Measurements from ENCODE around the gene STAC2. TPM values are rescaled to one million over a fixed set of nuclear protein-coding genes. Genes with fewer than 3 reads are reported as not detected.
A peak's percentile ranks its signal among the peaks of the same experiment; 100 is the strongest.
"Not testable (repeated sequence)": the region's sequence is repeated elsewhere in the genome, so short reads cannot be mapped to it uniquely, and the experiment has no call there.

STAC2 gene
- total RNA-seq, 1 donor from 2014 or later, result 7.9 TPM

GRCh38 chr17:39252788-39253460 lies 27.2 kb upstream of the STAC2 start:
- no peak for DNase-seq (ENCODE audit: low spot score in 2 of 2)
- intact Hi-C loops (cut with DNase I), result no loop called here
- no peaks in the 10 kb centered on the region for H3K27me3 ChIP-seq
- TF ChIP-seq, protein P1, sequence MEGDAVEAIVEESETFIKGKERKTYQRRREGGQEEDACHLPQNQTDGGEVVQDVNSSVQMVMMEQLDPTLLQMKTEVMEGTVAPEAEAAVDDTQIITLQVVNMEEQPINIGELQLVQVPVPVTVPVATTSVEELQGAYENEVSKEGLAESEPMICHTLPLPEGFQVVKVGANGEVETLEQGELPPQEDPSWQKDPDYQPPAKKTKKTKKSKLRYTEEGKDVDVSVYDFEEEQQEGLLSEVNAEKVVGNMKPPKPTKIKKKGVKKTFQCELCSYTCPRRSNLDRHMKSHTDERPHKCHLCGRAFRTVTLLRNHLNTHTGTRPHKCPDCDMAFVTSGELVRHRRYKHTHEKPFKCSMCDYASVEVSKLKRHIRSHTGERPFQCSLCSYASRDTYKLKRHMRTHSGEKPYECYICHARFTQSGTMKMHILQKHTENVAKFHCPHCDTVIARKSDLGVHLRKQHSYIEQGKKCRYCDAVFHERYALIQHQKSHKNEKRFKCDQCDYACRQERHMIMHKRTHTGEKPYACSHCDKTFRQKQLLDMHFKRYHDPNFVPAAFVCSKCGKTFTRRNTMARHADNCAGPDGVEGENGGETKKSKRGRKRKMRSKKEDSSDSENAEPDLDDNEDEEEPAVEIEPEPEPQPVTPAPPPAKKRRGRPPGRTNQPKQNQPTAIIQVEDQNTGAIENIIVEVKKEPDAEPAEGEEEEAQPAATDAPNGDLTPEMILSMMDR (IDR thresholded peaks at IDR 0.05), result no peak
- no peak overlapping the region for H3K4me3 ChIP-seq
- H3K36me3 ChIP-seq, result peaks cover 13 to 40% of the 10 kb centered on the region in 2 donors
- H3K9me3 ChIP-seq, result no peaks in the 10 kb centered on the region
- no peak overlapping the region for H3K27ac ChIP-seq
- H3K4me1 ChIP-seq, result no peaks in the 10 kb centered on the region

DNA sequence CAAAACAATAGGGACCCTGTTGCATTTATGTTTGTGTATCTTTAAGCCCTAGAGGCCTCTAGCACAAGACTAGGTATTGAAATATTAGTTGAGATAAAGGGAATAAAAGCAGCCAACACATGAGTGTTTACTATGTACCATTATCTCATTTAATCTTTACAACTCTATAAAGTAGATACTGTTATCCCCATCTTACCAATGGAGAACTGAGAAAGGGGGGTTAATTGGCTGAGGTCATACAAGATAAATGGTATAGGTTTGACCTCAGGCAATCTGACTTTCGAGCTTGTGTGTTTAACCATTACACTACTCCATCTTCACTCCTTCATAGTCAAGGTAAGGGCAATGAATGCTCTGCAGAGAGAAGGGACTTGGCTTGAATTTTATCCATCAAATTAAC lies 26.3 kb upstream of the STAC2 start:
- H3K27me3 ChIP-seq, result no peaks in the 10 kb centered on the region
- intact Hi-C loops (cut with DNase I), result no loop called here
- H3K4me1 ChIP-seq, result no peaks in the 10 kb centered on the region
- H3K36me3 ChIP-seq, result peaks cover 7 to 31% of the 10 kb centered on the region in 2 donors
- no peak overlapping the region for H3K4me3 ChIP-seq
- no peaks in the 10 kb centered on the region for H3K9me3 ChIP-seq
- no peak for DNase-seq (ENCODE audit: low spot score in 2 of 2)
- no peak overlapping the region for H3K27ac ChIP-seq
- TF ChIP-seq, protein P1 (IDR thresholded peaks at IDR 0.05), result no peak

GRCh38 chr17:39250076-39250475 lies 24.3 kb upstream of the STAC2 start:
- DNase-seq (ENCODE audit: low spot score in 2 of 2), result not testable (repeated sequence)

GRCh38 chr17:39246274-39246673 lies 20.5 kb upstream of the STAC2 start:
- Histone ChIP-seq H3K4me3 (no peak overlapping the region), H3K27ac (no peak overlapping the region), H3K27me3 (no peaks in the 10 kb centered on the region), H3K4me1 (peaks cover 0 to 4% of the 10 kb centered on the region in 2 donors), H3K36me3 (no peaks in the 10 kb centered on the region), H3K9me3 (no peaks in the 10 kb centered on the region)
- intact Hi-C loops (cut with DNase I), result no loop called here
- TF ChIP-seq, protein P1 (IDR thresholded peaks at IDR 0.05), result no peak
- DNase-seq (ENCODE audit: low spot score in 2 of 2), result no peak

More at GRCh38 chr17:39250076-39250475, 24.3 kb upstream of the STAC2 start:
- H3K27ac ChIP-seq; intact Hi-C loops (cut with DNase I); H3K4me1 ChIP-seq; H3K27me3 ChIP-seq; H3K9me3 ChIP-seq; H3K4me3 ChIP-seq: not testable (repeated sequence)
- peaks cover 7 to 24% of the 10 kb centered on the region in 2 donors for H3K36me3 ChIP-seq

DNA sequence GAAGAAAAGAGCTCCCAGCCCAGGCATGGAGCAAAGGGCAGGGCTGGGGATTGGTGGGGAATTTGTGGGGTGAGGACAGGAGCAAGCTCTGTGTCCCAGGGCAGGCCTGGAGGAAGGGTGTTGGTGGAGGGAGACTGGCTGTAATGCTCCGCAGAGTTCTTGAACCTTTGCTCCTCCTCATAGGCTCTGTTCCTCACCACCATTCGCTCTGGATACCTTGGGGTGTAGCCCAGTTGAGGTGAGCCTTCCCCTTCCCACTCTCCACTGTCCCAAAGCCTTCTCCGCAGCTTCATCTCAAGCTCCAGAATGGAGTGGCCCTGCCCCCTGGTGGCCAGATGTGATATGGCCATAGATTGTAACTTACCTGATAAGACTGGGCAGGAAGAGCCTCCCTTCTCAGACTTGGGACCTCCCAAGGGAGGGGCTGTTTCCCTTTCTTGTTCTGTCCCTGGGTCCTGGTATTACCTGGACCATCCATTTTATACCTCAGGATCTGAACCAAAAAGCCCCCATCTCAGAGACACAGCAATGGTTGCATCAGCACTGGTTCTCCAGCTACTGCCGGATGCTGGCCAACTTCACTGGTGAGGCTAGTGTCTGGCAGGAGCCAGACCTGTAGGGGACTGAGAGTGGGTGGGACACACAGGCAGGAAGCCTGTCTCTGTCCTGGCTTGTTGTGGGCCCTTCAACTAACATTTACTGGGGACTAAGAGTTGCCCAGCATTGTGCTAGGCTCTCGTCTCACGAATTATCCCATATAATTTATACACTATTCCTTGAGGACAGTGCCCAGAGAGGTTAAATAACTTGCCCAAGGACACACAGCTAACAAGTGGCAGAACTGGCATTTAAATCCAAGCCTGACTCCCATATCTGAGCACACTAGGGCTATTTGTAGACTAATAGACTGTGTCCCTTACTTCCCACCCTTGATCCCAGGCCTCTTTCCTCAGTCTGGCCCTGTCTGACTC lies 19.1 kb upstream of the STAC2 start:
- intact Hi-C loops (cut with DNase I), result loop anchor here (1.0 to 2.0 kb wide), 2 partner anchors 38 to 50 kb away; no protein-coding TSS in a partner anchor
- no peaks in the 10 kb centered on the region for H3K36me3 ChIP-seq

More for the DNA sequence above, 19.1 kb upstream of the STAC2 start:
- Histone ChIP-seq H3K4me3 (no peak overlapping the region), H3K4me1 (peaks cover 0 to 4% of the 10 kb centered on the region in 2 donors), H3K27ac (no peak overlapping the region), H3K27me3 (no peaks in the 10 kb centered on the region), H3K9me3 (no peaks in the 10 kb centered on the region)
- DNase-seq (ENCODE audit: low spot score in 2 of 2), result peak in 1 of 2 donors; percentile 95
- TF ChIP-seq, protein P1 (IDR thresholded peaks at IDR 0.05), result peak; percentile 81 to 94 (median 89)
